GM08714 (cell line): ENCODE results near the gene CBR4.

Experiments used
- H3K4me3 ChIP-seq: fragments of 200-500 bp; sonication (Bioruptor generic); 2 replicates; pipeline ENCODE4 v1.5.1; 2014; ENCODE audit warnings: mild to moderate bottlenecking, low read length, inconsistent platforms
- ZNF274 ChIP-seq: IDR thresholded peaks from 2 replicates; pipeline ENCODE4 v1.6.1; 2012; ENCODE audit warnings: mild to moderate bottlenecking, low read depth, low read length

Gene CBR4

GRCh38 chr4:169010125-169011023, at the start of gene CBR4:
Gene CBR4 (minus strand): TSS chr4:169010255. CDS start chr4:169010089, 166 bp downstream.
- peak within 1 kb of the TSS; percentile 82 for H3K4me3 ChIP-seq
- TF ChIP-seq ZNF274: no peak

- H3K4me3 ChIP-seq: no peak overlapping the region
- TF ChIP-seq ZNF274: no peak
These were observed 49.5 kb upstream of the CBR4 start for GRCh38 chr4:169059306-169060211.

- no peak overlapping the region for H3K4me3 ChIP-seq
- no peak for TF ChIP-seq ZNF274
These were observed 48.3 kb upstream of the CBR4 start for GRCh38 chr4:169058312-169058711.

GRCh38 chr4:169054879-169055278, 44.8 kb upstream of the CBR4 start:
- no peak overlapping the region for H3K4me3 ChIP-seq
- TF ChIP-seq ZNF274: no peak

- H3K4me3 ChIP-seq: no peak overlapping the region
- TF ChIP-seq ZNF274: no peak
These were observed 42.5 kb upstream of the CBR4 start for GRCh38 chr4:169052594-169052945.

GRCh38 chr4:169051761-169052593, 41.9 kb upstream of the CBR4 start:
- TF ChIP-seq ZNF274: no peak
- no peak overlapping the region for H3K4me3 ChIP-seq

- no peak overlapping the region for H3K4me3 ChIP-seq
- TF ChIP-seq ZNF274: no peak
These were observed 41.1 kb upstream of the CBR4 start for GRCh38 chr4:169050881-169051760.

- H3K4me3 ChIP-seq: no peak overlapping the region
- no peak for TF ChIP-seq ZNF274
These were observed 40.2 kb upstream of the CBR4 start for GRCh38 chr4:169050284-169050683.

- H3K4me3 ChIP-seq: no peak overlapping the region
- no peak for TF ChIP-seq ZNF274
These were observed 38.9 kb upstream of the CBR4 start for GRCh38 chr4:169048868-169049414.

GRCh38 chr4:169047956-169048355, 37.9 kb upstream of the CBR4 start:
- TF ChIP-seq ZNF274: no peak

GRCh38 chr4:169045862-169046584, 36.0 kb upstream of the CBR4 start:
- TF ChIP-seq ZNF274: no peak
- H3K4me3 ChIP-seq: no peak overlapping the region

More at GRCh38 chr4:169047956-169048355, 37.9 kb upstream of the CBR4 start:
- H3K4me3 ChIP-seq: no peak overlapping the region
